Uterus (tissue), 2 donors: Measurements from ENCODE around the gene SLC49A3.

Source experiments
- POLR2A ChIP-seq, 2 donors: fragments of 450-650 bp; IDR thresholded peaks; one replicate each; pipeline ENCODE4 v1.6.1; 2016; ENCODE audit warnings: antibody characterized with exemption in 2 of 2, mild to moderate bottlenecking in 1 of 2, moderate library complexity in 1 of 2
- TF ChIP-seq, protein P1 (sequence below), 4 experiments: fragments of 200-600 bp in 2 of 4; fragments of 450-650 bp in 2 of 4; sonication (generic) in 2 of 4; IDR thresholded peaks; one replicate each; pipeline ENCODE4 v1.5.1; 2016 to 2019; ENCODE audit warnings: antibody characterized with exemption in 4 of 4, mild to moderate bottlenecking in 2 of 4, moderate library complexity in 1 of 4

DNA sequence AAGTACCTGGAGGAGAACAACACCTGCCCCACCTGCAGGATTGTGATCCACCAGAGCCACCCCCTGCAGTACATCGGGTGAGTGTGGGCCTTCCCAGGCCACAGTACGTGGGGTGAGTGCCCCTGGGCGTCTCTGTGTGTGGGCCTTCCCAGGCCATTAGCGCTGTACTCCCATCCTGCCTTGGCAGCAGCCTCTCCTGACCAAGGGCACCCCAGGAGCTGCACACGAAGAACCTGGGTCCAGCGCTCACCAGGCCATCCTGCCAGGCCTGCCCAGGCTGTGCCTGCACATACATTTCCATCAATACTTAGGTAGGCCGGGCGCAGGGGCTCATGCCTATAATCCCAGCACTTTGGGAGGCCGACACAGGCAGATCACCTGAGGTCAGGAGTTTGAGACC lies 46.0 kb upstream of the SLC49A3 start:
- TF ChIP-seq, protein P1, sequence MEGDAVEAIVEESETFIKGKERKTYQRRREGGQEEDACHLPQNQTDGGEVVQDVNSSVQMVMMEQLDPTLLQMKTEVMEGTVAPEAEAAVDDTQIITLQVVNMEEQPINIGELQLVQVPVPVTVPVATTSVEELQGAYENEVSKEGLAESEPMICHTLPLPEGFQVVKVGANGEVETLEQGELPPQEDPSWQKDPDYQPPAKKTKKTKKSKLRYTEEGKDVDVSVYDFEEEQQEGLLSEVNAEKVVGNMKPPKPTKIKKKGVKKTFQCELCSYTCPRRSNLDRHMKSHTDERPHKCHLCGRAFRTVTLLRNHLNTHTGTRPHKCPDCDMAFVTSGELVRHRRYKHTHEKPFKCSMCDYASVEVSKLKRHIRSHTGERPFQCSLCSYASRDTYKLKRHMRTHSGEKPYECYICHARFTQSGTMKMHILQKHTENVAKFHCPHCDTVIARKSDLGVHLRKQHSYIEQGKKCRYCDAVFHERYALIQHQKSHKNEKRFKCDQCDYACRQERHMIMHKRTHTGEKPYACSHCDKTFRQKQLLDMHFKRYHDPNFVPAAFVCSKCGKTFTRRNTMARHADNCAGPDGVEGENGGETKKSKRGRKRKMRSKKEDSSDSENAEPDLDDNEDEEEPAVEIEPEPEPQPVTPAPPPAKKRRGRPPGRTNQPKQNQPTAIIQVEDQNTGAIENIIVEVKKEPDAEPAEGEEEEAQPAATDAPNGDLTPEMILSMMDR (IDR thresholded peaks at IDR 0.05): no peak
- no peak for TF ChIP-seq POLR2A (IDR thresholded peaks at IDR 0.05)
